Amniotic epithelial cell (primary cell): ENCODE measurements around the gene AP4S1.
"Not testable (repeated sequence)": the region's sequence is repeated elsewhere in the genome, so short reads cannot be mapped to it uniquely, and the experiment has no call there.

Experiments used
- DNase-seq: peaks from one replicate; pipeline ENCODE4 v3.0.0-alpha.2; 2010; ENCODE audit warnings: low read depth

AP4S1 gene

DNA sequence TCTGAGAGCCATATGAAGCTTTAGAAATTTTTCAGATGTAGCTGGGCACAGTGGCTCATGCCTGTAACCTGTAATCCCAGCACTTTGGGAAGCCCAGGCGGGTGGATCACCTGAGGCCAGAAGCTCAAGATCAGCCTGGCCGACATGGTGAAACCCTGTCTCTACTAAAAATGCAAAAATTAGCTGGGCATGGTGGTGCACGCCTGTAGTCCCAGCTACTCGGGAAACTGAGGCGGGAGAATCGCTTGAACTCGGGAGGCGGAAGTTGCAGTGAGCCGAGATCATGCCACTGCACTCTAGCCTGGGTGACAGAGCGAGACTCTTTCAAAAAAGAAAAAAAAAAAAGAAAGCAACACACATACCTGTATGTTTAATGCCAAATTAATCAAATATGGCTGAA lies 17.4 kb downstream of the AP4S1 start:
- not testable (repeated sequence) for DNase-seq

DNA sequence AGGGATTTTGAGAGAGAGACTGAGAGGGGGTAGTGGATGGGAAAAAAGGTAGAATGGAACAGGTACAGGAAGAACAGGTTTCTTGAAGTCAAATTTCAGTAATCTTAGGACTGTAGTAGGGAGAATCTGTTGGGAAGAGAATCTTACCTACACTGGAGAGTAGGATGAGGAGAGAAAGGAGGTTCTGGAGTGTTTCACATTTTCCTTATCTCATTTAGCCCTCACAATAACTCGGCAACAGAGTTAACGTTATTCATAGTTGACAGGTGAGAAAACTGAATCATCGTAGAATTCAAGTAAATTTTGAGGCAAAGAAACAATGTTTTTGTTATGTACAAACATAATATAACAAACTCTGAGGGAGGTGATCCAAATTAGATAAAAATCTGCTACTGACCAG lies 17.9 kb downstream of the AP4S1 start:
- DNase-seq: peak; percentile 71

DNA sequence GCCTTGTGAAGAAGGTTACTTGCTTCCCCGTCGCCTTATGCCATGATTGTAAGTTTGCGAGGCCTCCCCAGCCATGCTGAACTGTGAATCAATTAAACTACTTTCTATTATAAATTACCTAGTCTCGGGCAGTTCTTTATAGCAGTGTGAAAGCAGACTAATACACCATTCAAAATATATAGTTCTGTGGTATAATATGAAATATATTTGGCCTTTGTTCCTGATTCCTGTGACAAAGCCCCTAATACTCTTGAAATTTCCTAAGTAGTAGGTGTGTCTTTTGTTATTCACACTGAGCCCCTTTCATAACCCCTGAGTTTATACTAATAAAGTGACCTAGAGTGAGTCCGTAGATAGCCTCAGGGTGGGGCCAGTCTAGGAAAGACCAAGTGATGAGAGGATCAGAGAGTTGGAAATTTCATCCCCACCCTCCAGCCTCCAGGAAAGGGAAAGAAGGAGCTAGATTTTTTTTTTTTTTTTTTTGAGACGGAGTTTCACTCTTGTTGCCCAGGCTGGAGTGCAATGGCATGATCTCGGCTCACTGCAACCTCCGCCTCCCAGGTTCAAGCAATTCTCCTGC lies 20.1 kb downstream of the AP4S1 start:
- no peak for DNase-seq

DNA sequence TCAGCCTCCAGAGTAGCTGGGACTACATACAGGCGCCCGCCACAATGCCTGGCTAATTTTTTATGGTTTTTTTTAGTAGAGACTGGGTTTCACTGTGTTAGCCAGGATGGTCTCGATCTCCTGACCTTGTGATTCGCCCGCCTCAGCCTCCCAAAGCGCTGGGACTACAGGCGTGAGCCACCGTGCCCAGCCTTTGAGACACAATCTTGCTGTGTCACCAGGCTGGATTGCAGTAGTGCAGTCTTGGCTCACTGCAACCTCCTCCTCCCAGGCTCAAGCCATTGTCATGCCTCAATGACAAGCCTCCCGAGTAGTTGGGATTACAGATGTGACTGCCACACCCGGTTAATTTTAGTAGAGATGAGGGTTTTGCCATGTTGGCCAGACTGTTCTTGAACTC lies 22.1 kb downstream of the AP4S1 start:
- no peak for DNase-seq

DNA sequence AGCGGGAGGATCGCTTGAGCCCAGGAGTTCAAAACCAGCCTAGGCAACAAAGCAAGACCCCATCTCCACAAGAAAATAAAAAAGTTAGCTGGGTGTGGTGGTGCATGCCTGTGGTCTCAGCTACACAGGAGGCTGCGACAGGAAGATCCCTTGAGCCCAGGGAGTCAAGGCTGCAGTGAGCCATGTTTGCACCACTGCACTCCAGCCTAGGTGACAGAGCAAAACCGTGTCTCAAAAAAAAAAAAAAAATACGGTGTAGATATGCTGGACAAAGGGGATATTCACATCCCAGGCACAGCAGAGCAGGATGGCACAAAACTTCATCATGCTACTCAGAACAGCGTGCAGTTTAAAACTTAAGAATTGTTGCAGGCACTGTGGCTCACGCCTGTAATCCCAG lies 25.6 kb downstream of the AP4S1 start:
- no peak for DNase-seq

DNA sequence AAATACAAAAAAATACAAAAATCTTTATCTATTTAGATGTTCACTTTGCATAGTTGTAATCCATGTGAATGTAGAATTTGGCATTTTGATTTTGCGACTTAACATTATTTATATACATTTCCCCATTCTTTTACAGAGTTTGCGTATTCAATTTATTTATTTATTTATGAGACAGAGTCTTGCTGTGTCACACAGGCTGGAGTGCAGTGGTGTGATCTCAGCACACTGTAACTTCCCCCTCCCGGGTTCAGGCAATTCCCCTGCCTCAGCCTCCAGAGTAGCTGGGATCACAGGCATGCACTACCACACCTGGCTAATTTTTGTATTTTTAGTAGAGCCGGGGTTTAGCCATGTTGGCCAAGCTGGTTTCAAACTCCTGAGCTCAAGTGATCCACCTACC lies 26.1 kb downstream of the AP4S1 start:
- no peak for DNase-seq

DNA sequence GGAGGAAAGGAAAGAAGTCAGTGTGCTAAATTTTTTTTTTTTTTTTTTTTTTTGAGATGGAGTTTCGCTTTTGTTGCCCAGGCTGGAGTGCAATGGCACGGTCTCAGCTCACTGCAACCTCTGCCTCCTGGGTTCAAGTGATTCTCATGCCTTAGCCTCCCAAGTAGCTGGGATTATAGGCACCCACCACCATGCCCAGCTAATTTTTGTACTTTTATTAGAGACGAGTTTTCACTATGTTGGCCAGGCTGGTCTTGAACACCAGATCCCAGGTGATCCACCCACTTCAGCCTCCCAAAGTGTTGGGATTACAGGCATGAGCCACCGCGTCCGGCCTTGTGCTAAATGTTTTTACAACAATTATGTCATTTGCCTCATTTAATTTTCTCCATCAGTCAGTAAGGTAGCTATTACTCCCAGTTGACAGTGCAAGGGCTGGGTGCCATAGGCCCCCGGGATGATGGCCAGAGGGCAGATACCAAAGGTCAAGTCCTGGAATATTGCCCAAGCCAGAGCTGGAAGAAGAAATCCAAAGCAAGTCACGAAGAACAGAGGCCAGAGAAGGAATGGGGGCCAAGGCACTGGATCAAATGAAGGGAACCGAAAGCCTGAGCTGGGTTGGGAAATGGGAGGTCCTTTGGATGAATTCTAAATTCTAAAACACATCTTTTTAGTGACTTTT lies 27.6 kb downstream of the AP4S1 start:
- DNase-seq: peak; percentile 15

DNA sequence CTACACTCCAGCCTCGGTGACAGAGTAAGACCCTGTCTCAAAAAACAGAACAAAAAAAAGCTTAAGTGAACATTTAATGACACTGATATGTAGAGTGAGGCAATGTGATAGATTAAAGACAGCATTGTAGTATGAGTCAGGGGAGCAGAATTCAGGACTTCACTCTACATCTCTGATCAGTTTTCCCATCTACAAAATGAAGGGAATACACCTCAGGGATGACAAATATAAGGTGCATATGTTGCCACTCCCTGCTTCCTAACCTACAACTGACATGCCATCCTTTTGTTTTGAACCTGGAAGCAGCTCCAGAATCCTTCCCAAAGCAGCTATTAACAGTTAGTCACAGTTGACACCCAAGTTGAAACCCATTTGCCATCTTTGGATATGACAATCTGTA lies 31.6 kb downstream of the AP4S1 start:
- DNase-seq: peak; percentile 26

DNA sequence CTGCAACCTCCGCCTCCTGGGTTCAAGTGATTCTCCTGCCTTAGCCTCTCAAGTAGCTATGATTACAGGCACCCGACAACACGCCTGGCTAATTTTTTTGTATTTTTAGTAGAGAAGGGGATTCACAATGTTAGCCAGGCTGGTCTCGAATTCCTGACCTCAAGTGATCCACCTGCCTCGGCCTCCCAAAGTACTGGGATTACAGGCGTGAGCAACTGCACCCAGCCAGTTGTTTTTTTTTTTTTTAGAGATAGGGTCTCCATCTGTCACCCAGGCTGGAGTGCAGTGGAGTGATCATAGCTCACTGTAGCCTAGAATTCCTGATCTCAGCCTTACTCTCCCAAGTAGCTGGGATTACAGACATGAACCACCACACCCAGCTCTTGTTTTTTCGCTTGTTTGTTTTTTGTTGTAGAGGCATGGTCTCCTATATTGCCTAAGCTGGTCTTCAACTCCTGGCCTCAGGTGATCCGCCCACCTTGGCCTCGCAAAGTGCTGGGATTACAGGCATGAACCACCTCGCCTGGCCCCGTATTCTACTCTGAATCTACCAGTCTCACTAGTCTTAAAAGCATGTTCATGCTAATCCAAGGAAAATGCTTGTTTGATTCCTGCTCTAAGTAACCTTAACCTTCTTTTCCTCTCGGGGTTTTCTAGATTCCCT lies 32.4 kb downstream of the AP4S1 start:
- no peak for DNase-seq

DNA sequence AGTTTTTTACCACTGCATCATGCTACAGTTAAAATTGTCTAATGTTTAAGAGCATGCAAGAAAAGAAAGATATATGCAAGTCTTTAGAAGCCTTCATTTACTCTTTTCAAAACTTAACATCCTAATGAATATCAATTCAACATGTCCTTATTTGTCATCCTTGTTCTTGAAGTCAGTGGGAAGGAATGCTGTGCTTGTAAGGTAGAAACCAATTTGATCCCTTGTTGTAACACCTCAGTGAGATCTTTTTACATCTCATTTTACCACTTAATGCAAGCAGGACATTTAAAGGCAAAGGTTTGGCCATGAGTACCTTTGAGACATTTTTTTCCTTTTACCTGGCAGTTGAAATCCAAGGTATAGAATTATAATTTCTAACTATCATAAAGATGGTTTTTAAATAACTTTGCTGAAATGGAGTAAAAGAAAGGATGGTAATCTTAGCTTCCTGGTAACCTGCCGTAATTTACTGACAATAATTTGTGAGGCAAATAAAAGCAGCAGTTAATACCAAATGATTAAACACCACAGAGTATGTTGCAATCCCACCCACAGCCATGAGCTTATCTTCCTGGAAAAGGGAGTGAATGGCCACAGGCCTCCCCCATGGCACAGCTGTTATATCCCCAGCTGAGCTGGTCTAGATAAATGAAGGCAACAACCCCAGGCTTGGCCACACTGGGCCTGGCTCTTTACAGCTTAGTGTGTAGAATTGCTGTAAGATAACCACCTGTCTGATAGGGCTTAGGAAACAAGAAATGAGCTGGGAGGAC lies 33.9 kb downstream of the AP4S1 start:
- DNase-seq: peak; percentile 99

DNA sequence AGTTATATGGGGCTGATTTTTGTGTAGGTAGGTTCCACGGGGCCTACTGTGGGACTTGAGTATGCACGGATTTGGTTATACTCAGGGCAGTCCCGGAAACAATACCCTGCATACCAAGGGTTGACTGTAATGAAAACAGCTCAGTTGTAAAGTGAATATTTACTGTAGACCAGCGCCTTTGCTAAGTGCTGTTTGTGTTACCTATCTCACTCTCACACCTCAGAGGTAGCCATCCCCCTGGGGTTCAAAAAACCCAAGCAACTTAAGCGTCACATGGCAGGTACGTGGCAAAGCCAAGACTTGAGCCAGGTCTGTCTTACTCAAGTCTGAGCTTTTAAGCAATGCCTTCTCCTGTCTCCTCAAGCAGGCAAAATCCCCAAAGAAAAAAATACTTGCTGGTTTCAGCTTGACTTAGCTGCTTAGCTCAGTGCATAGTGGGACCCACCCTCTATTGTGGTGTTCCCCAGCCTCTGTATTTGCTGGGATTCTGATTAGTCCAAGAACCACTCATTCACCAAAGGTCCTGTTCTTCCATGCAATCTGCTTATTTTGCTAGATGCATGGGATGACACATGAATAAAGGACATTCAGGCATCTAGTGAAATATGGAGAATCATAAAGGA lies 34.9 kb downstream of the AP4S1 start:
- no peak for DNase-seq

DNA sequence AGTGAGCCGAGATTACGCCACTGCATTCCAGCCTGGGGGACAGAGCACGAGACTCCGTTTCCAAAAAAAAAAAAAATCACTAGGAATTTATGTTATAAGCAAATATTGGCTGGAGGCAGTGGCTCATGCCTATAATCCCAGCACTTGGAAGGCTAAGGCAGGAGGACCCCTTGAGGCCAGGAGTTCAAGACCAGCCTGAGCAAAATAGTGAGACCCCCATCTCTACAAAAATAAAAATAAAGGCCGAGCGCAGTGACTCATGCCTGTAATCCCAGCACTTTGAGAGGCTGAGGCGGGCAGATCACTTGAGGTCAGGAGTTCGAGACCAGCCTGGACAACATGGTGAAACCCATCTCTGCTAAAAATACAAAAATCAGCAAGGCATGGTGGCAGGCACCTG lies 37.5 kb downstream of the AP4S1 start:
- DNase-seq: not testable (repeated sequence)

DNA sequence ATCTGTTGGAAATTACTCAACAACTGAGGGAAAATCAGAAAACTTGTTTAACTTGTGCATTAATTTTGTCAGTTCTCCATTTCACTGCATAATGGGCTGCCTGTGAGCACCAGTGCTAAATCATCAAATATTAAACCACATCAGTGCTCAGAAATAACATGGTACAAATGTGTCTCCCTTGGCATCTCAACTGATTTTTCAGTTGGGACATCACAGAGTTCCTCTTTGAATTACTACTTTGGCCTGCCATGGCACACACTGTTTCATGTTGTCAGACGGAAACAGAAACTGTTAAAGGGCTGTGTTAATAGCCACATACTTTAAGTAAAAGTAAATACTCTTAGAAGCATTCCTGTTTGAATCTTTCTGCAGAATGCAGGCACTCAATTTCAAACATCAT lies 42.8 kb downstream of the AP4S1 start:
- no peak for DNase-seq

DNA sequence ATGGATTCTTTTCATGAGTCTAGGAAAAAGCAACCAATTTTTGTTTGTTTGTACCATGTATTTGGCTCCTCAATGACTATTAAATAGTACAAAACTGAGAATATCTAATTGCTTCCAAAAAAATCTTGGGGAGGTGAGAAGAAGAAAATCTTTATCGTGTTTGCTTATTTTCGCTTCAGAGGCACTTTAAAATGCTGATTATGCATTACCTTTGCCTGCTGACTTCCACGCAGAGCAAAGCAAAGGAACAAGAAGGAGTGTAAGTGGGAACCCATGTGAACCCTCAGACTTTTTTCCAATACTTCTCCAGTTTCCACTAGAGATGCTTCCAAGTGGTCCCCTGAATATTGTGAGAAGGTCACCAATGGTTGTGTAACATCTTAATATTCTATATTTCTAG lies 43.9 kb downstream of the AP4S1 start:
- DNase-seq: no peak

DNA sequence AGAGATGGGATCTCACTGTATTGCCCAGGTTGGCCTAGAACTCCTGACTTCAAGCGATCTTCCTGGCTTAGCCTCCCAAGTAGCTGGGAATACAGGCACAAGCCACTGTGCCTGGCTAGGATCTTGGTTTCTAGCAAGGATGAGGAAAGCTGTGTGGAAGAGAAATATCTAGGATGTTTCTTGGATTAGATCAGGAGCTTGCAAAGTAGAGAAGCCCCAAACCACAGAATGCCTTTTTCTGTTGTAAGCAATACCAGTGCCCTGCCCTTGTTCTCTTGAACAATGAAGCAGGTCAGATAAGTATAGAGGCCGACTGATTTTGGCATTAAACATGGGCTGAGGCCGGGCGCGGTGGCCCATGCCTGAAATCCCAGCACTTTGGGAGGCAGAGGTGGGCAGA lies 45.0 kb downstream of the AP4S1 start:
- peak; percentile 99 for DNase-seq

DNA sequence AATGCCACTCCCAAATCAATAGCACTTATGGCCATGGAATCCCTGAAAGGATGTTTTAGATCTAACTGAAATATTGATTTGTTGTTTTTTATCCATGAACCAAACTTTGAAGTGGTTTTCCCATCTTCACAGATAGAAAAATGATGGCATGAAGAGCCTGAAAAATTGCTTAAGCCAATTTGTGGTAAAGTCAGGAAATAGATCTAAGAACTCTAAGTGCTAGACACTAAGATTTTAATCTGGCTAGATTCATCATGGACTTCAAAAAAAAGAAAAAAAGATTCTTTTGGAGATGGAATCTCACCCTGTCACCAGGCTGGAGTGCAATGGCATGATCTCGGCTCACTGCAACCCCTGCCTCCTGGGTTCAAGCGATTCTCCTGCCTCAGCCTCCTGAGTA lies 45.7 kb downstream of the AP4S1 start:
- peak; percentile 76 for DNase-seq

DNA sequence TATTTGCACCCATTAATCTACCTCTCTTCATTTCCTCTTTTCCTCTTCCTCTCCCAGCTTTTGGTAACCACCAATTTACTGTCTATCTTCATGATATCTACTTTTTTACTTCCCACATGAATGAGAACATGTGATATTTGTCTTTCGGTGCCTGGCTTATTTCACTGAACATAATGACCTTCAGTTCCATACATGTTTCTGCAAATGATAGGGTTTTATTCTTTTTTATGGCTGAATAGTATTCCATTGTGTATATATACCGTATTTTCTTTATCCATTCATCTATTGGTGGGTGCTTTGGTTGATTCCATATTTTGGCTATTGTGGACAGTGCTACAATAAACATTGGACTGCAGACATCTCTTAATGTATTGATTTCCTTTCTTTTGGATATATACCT lies 49.7 kb downstream of the AP4S1 start:
- DNase-seq: no peak

DNA sequence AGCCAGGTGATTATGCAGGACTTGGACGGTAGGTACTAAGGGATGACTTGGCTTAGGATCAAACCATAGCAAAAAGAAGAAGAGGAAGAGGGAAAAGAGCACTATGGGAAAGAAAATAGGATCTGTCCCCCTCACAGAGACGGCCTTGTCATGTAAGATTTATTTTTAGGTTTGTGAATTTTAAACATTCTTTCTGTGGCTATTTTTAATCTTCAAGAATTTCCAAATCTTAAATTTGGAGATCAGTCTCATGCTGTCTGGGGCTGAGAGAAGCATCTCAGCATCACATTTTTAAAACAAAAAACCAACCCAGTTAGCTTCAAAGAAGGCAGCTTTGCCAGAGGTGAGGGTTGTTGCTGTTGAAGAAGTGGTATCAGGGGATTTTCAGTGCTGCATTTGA lies 53.3 kb downstream of the AP4S1 start:
- no peak for DNase-seq

DNA sequence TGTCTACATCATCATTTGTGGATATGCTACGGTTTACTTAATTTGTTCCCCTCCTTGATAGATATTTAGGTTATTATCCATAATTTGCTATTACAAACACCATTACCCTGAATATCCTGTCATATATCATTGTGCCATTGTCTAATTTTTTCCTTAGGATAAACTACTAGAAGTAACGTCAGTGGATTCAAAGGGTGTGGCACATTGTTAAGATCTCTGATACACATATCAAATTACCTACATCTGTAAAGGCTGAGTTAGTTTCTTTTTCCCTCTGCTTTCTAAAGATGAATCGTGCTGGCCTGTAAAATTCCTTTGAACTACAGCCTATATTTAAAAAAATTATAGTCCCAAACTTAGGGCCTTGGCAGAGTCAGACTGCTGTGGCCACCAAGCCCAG lies 54.6 kb downstream of the AP4S1 start:
- DNase-seq: no peak

DNA sequence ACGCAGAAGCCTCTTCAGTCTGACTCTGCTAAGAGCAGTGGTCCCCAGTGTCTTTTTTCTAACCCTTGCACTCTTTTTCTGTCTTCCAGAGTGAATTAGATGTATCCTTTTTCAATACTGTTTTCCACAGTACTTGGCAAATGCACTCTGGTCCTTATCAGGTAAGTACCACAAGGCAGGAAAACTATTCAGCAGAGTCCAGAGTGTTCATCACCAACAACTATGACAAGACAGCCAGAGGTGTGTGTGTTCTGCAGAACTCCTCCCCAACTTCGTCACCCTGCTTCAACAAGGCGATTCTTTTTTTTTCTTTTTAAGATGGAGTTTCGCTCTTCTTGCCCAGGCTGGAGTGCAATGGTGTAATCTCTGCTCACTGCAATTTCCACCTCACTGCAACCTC lies 55.0 kb downstream of the AP4S1 start:
- no peak for DNase-seq

DNA sequence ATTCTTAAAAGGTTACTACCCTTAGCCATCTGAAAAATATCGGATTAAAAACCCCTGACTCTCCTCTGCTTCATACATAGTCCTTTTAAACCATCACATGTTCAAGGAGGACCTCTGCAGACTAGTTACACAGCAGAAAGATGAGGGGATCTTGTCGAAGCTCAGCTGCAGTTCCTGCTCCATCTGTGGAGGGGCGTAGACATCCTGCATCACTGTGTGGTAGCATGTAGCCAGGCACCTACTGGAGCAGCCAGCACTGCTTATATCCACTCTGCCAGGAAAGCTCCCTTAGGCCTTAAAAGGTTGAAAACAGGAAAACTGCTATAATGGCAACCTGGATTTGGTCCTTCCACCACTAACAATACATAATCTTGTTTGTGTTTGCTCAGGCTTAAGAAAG lies 58.3 kb downstream of the AP4S1 start:
- DNase-seq: no peak

DNA sequence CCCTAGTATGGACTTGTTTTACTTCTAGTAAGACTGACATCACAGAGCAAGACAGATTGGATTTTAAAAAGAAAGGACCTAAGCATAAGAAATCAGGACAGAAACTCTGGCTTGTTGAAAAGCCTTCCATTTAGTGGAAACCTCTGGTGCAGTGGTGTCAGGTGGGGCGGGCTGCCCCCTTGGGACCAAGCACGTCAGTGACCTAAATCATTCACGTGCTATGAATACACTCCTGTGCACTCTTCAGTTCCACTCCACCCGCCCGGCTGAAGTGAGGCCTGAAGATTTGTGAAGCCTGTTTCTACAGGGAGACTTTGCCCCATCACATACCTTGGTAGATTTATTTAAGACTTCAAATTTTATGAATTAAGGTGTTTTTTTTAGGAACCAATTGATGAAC lies 58.9 kb downstream of the AP4S1 start:
- DNase-seq: no peak

DNA sequence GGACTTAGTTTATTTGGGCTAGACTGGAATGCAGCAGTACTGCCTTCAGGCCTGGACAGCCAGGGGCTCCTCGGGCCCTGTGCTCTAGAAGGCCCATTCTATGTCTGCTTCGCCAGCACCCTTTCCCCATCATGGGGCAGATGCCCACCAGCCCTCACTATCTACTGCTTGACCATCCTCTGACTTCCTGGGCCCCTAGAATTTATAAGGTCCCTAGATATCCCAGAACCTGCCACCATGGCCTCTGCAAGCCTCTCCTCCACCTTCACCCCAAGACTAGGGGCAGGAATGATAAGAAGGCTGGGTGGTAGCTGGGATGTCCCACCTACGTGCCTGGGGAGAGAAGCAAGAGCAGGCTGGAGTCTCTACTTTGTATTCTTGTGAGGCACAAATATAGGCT lies 59.6 kb downstream of the AP4S1 start:
- no peak for DNase-seq
